Stimulated activated CD4-positive, alpha-beta T cell treated with anti-CD3 and anti-CD28 coated beads, TNF-alpha, amount 100 ng/mL, for 1 hour (primary cell): Measurements from ENCODE around the gene ARL5C.
A peak's percentile ranks its signal among the peaks of the same experiment; 100 is the strongest.
"Not testable (repeated sequence)": the region's sequence is repeated elsewhere in the genome, so short reads cannot be mapped to it uniquely, and the experiment has no call there.

Experiments used
- DNase-seq, 3 donors: peaks; one replicate each; pipeline ENCODE4 v3.0.0-alpha.2; 2020; ENCODE audit warnings: low read depth in 3 of 3, low spot score in 1 of 3

The ARL5C gene

GRCh38 chr17:39168503-39168902 is 2.5 kb upstream of the ARL5C start:
- DNase-seq, result not testable (repeated sequence)

- no peak for DNase-seq
Measured at GRCh38 chr17:39167476-39167875, 1.5 kb upstream of the ARL5C start.

- DNase-seq, result no peak
Measured at GRCh38 chr17:39166437-39167335, 725 bp upstream of the ARL5C start.

- no peak for DNase-seq
Measured at GRCh38 chr17:39165178-39165840, 652 bp downstream of the ARL5C start.

- DNase-seq, result peak; percentile 21 to 57 (median 35)
Measured at GRCh38 chr17:39164675-39165143, 1.3 kb downstream of the ARL5C start.

GRCh38 chr17:39161962-39162361 is 4.0 kb downstream of the ARL5C start:
- no peak for DNase-seq

- DNase-seq, result no peak
Measured at GRCh38 chr17:39158623-39159022, 7.3 kb downstream of the ARL5C start.

- DNase-seq, result no peak
Measured at GRCh38 chr17:39156491-39156890, 9.5 kb downstream of the ARL5C start.

- no peak for DNase-seq
Measured at GRCh38 chr17:39155654-39156053, 10.3 kb downstream of the ARL5C start.

- DNase-seq, result peak; percentile 85 to 98 (median 90)
Measured at GRCh38 chr17:39153599-39154051, 12.3 kb downstream of the ARL5C start.

GRCh38 chr17:39151943-39152818 is 13.8 kb downstream of the ARL5C start:
- DNase-seq, result no peak

- DNase-seq, result no peak
Measured at GRCh38 chr17:39151150-39151942, 14.6 kb downstream of the ARL5C start, which contains the start of gene PLXDC1. TSS of gene PLXDC1 (minus strand) at chr17:39151637. CDS start at chr17:39151437, 200 bp downstream.

- DNase-seq, result no peak
Measured at GRCh38 chr17:39150795-39151149, 15.2 kb downstream of the ARL5C start.

GRCh38 chr17:39150104-39150634 is 15.8 kb downstream of the ARL5C start:
- DNase-seq, result no peak

- no peak for DNase-seq
Measured at GRCh38 chr17:39147221-39148185, 18.5 kb downstream of the ARL5C start.

GRCh38 chr17:39146273-39146672 is 19.7 kb downstream of the ARL5C start:
- DNase-seq, result no peak

- DNase-seq, result no peak
Measured at GRCh38 chr17:39145143-39145542, 20.8 kb downstream of the ARL5C start.

- no peak for DNase-seq
Measured at GRCh38 chr17:39144416-39144840, 21.5 kb downstream of the ARL5C start.

GRCh38 chr17:39143552-39144093 is 22.3 kb downstream of the ARL5C start:
- no peak for DNase-seq
